Measurements from ENCODE around the gene CHIC2.

Gene CHIC2

GRCh38 chr4:53997898-53998297 is 66.5 kb downstream of the CHIC2 start:
- no peak for DNase-seq

DNA sequence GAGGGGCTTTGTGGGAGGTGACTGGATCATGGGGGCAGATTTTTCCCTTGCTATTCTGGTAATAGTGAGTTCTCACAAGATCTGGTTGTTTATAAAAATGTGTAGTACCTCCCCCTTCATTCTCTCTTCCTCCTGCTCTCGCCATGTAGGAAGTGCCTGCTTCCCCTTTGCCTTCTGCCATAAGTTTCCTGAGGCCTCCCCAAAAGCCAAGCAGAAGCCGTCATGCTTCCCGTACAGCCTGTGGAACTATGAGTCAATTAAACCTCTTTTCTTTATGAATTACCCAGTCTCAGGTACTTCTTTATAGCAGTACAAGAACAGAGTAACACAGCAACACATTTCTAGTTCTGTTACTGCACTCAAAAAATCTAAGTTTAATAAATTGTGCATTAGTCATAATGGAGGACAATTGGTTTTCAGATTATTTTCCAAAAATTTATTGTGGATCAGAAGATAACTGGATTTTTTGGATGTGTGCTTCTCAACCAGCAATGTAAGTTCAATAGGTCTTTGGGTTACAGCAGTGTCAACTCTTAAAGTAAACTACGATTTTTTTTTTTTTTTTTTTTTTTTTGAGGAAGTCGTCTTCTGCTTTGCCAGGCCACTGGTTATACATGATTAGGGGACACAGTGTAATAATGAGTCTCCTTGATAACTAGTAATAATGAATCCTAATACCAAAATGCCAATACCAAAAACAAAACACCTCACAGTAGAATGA is 69.9 kb downstream of the CHIC2 start:
- no peak for DNase-seq

- no peak for DNase-seq
These were observed 71.6 kb downstream of the CHIC2 start for GRCh38 chr4:53992785-53993184.

DNA sequence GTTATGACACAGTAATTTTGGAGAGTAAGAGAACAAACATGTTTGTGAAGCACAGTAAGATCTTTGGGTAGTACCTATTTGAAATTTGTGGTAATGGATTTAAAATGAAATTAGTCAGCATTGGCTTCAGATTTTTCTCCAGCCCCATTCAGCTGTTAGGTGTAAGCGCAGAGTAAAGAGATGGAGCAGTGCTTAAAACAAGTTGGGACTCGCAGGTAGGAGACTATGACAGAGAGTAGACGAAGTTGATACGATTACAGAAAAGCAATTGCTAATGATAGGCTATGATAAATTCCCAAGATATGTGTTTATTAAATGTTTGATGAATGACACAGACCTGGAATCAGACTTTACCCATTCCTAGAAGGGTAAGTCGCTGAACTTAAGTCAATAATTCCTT is 72.6 kb downstream of the CHIC2 start:
- no peak for DNase-seq

- DNase-seq = no peak
These were observed 73.8 kb downstream of the CHIC2 start for GRCh38 chr4:53990641-53991040.

- no peak for DNase-seq
These were observed 76.6 kb downstream of the CHIC2 start for GRCh38 chr4:53987761-53988171.

GRCh38 chr4:53986062-53986461 is 78.3 kb downstream of the CHIC2 start:
- DNase-seq = no peak

GRCh38 chr4:53981567-53981966 is 82.8 kb downstream of the CHIC2 start:
- DNase-seq = no peak

DNA sequence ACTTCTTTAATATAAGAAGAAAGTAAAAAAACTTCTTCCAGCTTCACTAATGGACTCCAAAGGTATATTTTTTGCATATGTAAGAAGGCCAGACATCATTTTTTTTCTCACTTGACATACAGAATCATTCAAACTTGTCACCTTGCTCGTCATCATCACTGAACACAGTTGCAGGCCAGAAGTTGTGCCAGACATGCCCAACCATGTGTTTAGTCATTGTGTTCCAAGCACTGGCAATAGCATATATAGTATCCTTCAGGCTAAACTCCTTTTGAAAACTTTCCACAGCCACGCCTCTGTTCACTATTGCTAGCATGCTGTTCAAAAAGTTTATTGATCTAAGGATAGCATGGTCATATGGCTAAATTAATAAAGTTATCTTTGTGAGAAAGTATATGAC is 83.3 kb downstream of the CHIC2 start:
- DNase-seq = no peak

DNA sequence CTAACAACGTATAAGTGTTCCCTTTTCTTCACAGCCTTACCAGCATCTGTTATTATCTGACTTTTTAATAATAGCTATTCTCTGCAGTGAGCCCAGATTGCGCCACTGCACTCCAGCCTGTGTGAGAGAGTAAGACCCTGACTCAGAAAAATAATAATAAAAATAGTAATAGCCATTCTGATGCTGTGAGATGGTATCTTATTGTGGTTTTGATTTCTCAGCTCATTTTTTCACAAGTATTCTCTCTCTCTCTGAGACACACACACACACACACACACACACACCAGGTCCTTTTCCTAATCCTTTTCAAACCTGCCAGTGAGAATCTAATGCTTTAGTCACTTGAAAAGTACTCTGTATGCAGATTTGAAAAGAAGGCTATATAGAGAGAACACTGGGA is 89.8 kb downstream of the CHIC2 start:
- DNase-seq = no peak

DNA sequence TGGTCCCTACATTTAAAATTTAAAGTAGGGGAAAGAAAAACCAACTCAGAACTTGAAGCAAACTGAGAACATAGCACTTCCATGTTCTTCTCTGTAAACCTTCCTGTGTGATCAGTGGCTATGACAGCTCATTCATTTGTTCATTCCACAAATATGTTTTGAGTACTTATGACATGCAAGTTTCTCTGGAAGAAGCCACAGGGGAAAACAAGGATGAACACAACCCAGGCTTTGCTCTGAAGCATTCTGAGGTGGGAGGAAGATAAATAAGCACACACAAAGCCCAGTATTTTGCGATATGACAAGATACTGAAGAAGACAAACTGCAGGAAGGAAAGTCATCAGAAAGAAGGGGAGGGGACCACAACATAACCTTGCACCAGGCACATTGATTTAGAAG is 96.4 kb downstream of the CHIC2 start:
- DNase-seq = no peak

DNA sequence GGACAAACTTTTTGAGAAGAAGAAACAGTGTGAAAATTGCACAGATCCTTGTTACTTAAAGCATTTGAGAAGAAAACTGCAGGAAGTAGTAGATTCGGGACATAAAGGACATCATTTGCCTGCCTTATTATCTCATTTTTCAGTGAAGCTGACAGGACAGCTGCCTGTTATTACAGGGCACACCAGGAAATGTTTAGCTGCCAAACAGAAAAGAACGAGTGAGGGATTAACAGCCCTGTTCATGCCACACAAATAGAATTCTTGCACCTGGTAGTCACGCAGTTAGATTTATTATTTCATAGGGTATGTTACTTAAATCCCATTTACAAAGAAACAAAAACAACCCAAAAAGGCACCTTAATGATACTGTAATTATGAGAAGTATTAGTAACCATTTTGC is 100.6 kb downstream of the CHIC2 start:
- DNase-seq = no peak

- no peak for DNase-seq
These were observed 101.1 kb downstream of the CHIC2 start for GRCh38 chr4:53963336-53963735.

DNA sequence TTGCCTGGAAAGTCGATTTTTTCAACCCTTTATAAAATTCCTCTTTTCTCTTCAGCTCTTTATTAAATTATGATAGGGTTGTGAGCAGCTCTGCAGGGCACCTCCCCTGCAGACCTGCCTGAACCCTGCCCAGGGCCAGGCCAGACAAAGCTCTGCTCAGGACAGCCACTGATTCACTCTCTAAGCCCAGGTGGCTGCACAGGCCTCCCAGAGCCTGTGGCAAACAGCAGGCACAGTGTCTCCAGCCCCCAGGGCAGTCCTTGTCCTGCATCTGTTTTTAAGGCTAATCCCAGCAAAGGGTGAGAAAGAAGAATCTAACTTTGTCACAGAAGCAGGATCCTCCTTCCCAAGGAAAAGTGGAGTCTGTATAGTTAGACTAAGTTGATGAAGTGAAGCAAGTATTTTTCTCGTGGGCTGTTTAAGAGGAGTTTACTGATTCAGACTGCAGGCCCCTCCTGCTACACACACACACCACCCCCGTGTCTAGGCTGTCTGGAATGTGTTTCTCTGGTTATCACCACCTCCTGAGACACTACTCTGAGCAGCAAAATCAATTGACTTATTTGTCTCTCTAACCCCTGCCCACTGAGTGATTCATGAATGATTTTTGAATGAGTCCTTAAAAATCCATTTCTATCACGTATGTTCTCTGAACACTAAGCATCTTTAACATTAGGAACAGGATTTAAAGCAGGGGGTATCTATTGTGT is 101.7 kb downstream of the CHIC2 start:
- no peak for DNase-seq

DNA sequence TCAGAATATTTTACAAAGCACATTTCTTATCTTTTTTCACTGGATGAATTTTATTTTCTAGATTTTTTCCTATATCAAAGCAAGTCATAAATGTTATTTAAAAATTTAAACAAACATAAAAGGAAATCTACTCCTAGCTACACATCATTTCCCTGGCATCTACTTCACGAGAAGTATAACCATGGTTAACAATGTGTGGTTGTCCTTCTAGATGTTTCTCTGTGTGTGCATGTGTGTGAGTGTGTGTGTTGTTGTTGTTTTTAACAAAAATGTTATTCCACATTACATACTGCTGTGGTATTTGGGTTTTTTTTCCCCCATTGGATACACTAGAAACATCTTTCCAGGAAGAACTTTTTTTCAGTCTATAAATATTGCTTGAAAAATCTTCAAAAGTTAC is 103.1 kb downstream of the CHIC2 start:
- no peak for DNase-seq

DNA sequence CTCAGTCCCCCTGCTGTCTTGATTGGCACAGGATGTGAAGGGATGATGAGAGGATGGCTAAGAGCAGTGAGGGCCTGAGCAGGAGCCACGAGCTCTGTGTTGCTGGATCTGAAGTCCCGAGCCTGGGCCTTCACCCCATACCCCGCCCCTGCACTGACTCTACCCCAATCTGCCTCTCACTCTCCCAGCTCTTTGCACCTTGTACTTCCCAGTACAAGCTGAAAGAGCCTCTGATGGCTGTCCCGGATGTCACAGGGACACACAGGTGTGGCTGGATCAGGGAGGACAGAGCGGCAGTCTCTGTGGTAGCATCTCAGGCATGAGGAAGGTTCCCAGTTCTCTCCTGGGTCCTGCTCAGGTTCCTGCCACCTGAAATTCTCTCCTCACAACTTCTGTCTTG is 103.6 kb downstream of the CHIC2 start:
- no peak for DNase-seq

Measured in NCI-H1694 treated with DMSO at 0.1 percent for 48 hours (cell line).